GM18907 (cell line): ENCODE results near the gene FMNL1.

ENCODE experiments used
- ATAC-seq: cut with Tn5 transposase; IDR thresholded peaks from one replicate; pipeline ENCODE4 v1.9.1; 2021; ENCODE audit warnings: mild to moderate bottlenecking, moderate library complexity; ENCODE audit not compliant: unreplicated experiment

Gene FMNL1

DNA sequence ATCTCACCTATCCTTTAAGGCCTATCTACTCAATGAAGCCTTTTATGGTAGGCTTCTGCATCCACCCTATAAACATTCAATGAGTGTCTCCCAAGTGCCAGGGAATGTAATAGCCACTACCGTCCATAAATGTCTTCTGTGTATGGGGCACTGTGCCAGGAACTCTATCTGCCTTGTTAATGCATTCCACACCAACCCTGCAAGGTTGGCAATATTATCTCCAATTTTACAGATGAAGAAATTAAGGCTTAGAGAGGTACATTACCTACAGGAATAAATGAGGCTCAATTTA, 75.1 kb downstream of the FMNL1 start:
- ATAC-seq = no peak
